Measurements from ENCODE around the gene APBA2.
A peak's percentile ranks its signal among the peaks of the same experiment; 100 is the strongest.

The APBA2 gene

GRCh38 chr15:29059871-29060640 lies 174.3 kb downstream of the APBA2 start:
- no peak for TF ChIP-seq CTCF (IDR thresholded peaks at IDR 0.05; ENCODE audit: control insufficient read depth, extremely low read depth, insufficient read depth)
- no peak for DNase-seq (ENCODE audit: low read depth)
- H3K4me3 ChIP-seq (ENCODE audit: low read depth, low read length), result no peak overlapping the region

- TF ChIP-seq CTCF (IDR thresholded peaks at IDR 0.05; ENCODE audit: control insufficient read depth, extremely low read depth, insufficient read depth), result no peak
- DNase-seq (ENCODE audit: low read depth), result no peak
- H3K4me3 ChIP-seq (ENCODE audit: low read depth, low read length), result no peak overlapping the region
Observed at GRCh38 chr15:29061746-29062145, 176.0 kb downstream of the APBA2 start.

- TF ChIP-seq CTCF (IDR thresholded peaks at IDR 0.05; ENCODE audit: control insufficient read depth, extremely low read depth, insufficient read depth), result no peak
- no peak overlapping the region for H3K4me3 ChIP-seq (ENCODE audit: low read depth, low read length)
- DNase-seq (ENCODE audit: low read depth), result no peak
Observed at GRCh38 chr15:29062179-29062591, 176.4 kb downstream of the APBA2 start.

GRCh38 chr15:29062626-29063025 lies 176.9 kb downstream of the APBA2 start:
- DNase-seq (ENCODE audit: low read depth), result no peak
- no peak overlapping the region for H3K4me3 ChIP-seq (ENCODE audit: low read depth, low read length)
- TF ChIP-seq CTCF (IDR thresholded peaks at IDR 0.05; ENCODE audit: control insufficient read depth, extremely low read depth, insufficient read depth), result no peak

GRCh38 chr15:29063646-29064045 lies 177.9 kb downstream of the APBA2 start:
- no peak for TF ChIP-seq CTCF (IDR thresholded peaks at IDR 0.05; ENCODE audit: control insufficient read depth, extremely low read depth, insufficient read depth)
- DNase-seq (ENCODE audit: low read depth), result no peak
- H3K4me3 ChIP-seq (ENCODE audit: low read depth, low read length), result no peak overlapping the region

GRCh38 chr15:29064290-29064689 lies 178.5 kb downstream of the APBA2 start:
- TF ChIP-seq CTCF (IDR thresholded peaks at IDR 0.05; ENCODE audit: control insufficient read depth, extremely low read depth, insufficient read depth), result no peak
- peak; percentile 10 for DNase-seq (ENCODE audit: low read depth)
- no peak overlapping the region for H3K4me3 ChIP-seq (ENCODE audit: low read depth, low read length)

DNA sequence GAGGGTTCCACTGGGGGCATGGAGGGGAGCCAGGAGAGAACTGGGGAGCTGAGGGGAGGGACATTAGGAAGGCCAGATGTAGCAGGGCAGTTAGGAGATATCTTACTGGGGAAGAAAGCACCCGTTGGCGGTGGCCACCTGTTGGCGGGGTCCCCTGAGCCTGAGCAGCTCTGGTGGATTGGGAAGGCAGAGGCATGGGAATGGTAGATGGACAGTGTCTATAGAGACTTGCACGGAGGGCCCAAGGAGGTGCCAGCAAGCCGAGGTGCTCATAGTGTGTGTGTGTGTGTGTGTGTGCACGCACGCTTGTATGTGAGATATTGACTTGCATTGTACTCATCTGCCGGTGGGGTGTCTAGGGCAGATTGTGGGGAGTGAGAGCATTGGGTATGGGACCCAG lies 179.0 kb downstream of the APBA2 start:
- DNase-seq (ENCODE audit: low read depth), result no peak
- H3K4me3 ChIP-seq (ENCODE audit: low read depth, low read length), result no peak overlapping the region
- TF ChIP-seq CTCF (IDR thresholded peaks at IDR 0.05; ENCODE audit: control insufficient read depth, extremely low read depth, insufficient read depth), result no peak
